Fibroblast of skin of right quadriceps (primary cell): ENCODE data around the gene NAV2.

Source experiments
- DNase-seq: peaks from one replicate; pipeline ENCODE4 v3.0.0-alpha.2; 2013

NAV2 gene

DNA sequence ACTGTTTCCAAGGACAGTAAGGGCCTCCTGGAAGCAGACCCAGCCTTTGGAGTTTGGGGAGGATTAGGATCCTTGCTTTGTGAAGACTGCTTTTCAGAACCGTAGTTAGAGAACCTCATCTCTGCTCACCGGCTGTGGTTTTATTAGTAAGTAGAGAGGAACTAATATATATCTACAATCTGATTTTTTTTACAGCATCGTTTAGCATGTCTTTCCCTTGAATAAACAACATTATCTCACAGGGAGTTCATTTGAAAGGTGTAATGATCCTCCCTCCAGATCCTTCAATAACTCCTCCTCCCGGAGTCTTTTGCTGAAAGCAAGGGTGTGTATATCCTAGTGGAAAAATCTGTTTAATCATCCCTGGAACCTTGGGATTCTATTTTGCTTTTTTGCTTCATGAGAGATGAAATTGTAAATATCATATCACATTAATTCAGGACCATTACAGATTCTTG, 314.9 kb downstream of the NAV2 start:
- DNase-seq: no peak

DNA sequence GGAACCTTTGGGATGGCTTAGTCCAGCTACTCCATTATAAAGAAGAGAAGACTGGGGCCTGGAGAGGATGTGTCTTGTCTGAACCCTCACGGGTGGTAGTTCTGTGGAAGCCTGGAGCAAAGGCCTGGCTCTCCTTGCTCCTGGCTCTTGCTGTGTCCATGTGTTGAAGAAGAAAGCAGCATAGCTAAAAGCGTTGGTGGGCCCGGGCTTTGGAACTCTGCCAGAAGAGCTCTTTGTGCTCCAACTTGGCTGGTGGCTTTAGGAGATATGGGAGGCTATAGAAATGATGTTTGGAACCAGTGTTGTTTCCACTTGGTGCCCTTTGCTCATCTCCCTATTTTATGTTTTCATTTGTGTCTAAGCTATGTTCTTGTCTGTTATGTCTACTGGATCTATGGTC, 316.6 kb downstream of the NAV2 start:
- no peak for DNase-seq

DNA sequence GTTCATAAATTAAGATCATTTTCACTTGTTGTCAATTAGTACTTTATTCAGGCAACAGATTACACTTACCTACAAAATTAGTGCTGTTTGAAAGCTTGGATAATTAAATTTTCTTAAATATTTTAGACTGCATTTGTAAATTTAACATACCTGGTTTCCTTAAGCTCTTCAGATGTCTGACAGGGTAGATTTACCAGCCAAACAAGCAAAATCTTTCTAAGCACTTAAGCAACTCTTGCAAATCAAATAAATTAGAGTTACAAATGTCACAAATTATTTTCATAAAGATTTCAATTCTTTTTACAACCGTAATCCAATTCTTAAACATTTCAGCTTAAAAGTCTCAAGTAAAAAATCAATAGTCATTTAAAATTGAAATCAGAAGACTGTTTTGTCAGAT, 317.8 kb downstream of the NAV2 start:
- DNase-seq: no peak

DNA sequence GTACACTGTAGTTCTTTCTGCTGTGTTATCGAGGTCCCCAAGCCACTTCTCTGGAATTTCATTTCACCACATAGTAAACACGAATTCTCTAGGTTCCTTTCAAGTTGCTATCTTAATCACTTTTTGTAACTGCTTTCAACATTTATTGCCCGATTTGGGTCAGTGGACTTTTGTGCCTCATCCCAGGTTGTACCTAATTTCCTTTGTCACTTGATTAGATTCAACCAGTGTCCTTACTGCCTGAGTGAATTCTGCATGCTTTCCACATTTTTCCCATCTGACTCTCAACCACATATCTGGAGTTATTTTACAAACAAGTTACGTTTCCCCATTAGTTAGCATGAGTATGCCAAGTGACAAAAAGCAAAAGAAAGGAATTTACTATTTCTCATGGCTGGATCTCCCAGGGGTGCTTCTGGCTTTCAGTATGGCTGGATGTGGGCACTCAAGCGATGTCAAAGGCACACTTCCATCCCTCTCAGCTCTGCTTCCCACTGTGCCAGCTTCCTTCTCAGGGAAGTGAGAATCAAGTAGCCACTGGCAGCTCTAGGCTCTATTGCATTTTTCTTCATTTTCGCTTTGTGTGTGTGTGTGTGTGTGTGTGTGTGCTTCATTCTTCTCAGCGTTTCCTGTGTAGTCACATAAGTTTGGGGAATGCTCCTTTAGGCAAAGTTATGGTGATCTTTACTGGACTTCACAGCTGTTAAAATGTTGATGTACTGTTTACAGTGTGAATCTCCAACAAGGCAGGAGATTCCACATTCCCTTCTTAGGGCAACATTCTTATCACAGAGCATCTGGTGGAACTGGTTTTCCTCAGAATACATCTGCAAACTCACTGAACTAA, 318.7 kb downstream of the NAV2 start:
- peak; percentile 93 for DNase-seq

DNA sequence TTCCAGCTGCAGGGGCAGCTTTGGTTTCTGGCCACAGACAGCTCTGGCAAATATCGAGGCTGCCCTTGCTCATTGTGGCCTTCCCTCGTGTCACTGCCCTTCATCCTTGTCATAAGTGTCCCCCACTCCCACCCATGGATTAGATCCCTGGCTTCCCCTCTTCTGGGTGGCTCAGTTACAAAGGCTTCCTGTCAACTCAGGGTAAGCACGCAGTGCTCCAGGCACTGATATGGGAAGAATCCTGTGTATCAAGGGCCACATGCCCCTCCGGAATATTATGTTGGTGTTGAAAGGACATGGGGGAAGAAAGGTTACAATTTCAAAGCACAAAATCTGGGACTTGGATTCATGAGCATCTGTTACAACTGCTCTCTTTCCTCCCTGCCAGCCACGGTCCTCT, 319.5 kb downstream of the NAV2 start:
- no peak for DNase-seq

DNA sequence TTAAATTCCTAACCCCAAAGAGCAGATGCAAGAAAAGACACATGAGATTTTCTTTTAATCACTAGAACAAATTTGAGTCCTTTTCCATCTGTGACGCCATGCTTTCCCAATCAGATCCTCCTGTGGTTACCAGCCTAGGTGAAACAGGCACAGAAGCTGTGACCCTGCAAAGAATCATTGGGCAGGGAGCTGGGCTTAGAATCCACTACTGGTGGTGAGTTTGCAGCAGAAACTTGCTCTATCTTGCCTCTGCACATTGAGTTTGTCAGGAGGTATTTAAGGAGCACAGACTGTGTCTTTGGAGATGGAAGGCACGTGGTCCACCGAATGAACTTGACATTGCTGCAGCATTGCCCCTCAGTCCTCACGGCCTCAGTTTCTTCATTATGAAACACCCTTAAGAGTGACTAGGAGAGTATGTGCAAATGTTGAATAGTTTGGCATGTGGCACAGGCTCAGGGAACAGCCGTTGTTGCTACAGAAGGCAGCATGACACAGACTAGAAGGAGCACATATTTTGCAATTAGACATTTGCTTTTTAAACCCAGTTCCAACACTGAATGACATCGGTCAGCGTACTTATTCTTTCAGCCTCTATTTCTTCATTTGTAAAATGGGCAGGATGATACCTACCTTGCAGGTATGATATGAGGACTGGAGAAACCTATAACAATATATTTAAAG, 320.1 kb downstream of the NAV2 start:
- no peak for DNase-seq

DNA sequence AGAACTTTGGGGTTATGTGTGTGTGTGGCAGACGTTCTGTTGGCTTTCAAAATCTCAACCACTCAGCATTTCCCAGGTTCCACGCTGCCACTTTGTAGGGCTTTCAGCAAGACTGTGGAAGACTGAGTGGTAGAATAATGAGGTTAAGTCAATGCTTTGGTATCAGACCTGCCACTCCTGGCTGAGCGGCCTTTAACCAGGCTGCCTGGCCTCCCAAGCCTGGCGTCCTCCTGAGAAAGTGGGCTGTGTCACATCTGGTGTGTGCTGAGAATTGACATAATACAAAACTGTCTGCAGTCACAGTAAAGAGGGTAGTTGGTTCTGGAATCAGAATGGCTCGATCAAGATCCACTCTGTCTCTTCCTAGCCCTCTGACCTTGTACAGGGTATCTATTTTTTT, 321.2 kb downstream of the NAV2 start:
- no peak for DNase-seq

DNA sequence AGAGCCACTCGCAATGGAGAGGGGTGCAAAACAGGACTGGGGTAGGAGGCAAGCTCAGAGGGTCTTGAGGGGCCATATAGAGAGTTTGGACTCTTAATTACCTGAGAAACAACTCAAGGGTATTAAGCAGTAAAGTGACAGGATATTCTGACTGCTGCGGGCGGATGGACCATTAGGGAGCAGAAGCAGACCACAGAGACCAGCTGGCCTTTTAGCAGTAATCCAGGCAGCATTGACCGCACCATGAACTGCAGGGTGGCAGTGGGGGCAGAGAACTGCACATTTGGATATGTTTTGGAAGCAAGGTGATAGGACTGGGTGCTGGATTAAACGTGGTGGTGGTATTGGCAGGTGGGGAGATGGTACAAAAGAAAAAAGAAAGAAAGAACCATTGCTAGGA, 322.3 kb downstream of the NAV2 start:
- no peak for DNase-seq

DNA sequence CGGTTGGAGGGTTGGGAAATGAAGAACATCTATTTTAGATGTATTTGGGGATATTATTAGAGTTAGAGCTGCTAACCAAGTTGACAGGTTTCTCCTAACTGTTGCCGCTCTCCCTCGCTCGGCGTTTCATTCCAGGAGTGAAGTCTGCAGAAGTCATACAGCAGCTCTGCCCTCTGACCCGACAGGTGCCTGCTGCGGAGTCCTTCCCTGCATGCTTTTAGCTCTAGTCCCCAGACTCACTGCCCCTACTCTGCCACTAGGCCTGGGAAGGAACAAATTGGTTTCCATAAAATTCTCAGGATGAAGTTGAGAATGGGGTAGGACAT, 322.7 kb downstream of the NAV2 start:
- no peak for DNase-seq

DNA sequence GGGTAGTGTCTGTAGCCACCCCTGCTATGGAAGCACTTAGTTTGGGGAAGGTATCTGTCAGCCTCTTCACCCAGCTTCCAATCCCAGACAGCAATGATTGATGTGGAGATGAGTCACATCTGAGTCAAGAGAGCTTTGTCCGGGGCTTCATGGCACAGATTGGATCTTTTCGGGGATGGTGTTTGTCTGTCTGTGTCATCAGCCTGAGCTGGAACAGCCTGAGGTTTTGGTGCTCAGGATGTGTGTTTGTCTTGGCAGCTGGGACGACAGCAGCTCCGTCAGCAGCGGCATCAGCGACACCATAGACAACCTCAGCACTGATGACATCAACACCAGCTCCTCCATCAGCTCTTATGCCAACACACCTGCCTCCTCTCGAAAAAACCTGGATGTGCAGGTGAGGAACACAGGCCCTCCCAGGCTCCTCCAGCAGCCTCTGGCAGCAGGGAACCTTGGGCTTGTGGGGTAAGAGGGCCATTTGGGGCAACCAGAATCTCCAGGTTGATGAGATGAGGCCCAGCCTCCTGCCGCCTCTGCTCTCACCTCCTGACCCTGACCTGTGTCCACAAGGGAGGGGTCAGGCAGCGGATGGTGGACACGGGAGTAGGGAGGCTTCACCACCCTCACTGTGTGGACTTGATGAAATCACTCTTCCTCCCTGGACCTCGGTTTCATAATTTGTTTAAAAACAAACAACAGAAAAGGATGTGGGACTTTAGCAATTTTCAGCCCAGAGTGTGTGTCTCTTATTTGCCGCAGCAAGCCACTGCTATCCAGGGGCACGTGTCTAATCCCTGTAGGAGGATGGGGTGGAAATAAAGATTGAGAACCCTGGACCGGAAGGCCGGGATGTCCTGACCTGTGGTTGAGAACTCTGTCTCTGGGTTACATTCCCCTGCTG, 323.3 kb downstream of the NAV2 start:
- DNase-seq: peak; percentile 94

DNA sequence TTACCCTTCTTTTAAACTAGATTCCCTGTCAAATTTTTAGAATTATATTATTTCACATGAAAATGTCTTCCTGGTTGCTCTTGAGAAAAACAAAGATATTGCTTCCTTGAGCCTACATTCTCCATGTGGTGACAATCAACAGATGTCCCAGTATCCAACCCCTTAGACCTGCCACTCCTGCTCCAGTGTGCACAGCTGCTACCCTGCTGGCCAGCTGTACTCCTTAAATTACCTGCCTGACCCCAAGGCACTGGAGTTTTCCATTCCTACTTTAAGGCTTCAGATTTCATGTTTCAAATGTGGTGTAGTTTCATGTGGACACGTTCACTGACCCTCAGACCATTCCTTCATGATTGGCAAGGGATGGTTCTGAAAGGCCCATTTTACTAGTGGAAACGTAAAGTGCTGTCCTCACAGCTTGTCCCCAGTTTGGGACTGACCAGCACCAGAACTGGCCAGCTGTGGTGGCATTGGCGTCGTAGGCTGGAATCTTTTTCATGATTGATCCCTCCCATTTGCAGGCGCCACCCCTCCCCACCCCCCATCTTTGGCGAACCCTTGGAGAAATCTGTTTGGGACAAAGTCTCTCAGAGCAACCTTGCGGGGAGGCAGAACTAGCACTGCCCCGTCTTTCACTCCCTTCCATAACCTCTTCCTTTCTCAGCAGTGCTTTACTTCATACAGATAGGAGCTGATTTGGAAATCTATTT, 324.1 kb downstream of the NAV2 start:
- DNase-seq: no peak

DNA sequence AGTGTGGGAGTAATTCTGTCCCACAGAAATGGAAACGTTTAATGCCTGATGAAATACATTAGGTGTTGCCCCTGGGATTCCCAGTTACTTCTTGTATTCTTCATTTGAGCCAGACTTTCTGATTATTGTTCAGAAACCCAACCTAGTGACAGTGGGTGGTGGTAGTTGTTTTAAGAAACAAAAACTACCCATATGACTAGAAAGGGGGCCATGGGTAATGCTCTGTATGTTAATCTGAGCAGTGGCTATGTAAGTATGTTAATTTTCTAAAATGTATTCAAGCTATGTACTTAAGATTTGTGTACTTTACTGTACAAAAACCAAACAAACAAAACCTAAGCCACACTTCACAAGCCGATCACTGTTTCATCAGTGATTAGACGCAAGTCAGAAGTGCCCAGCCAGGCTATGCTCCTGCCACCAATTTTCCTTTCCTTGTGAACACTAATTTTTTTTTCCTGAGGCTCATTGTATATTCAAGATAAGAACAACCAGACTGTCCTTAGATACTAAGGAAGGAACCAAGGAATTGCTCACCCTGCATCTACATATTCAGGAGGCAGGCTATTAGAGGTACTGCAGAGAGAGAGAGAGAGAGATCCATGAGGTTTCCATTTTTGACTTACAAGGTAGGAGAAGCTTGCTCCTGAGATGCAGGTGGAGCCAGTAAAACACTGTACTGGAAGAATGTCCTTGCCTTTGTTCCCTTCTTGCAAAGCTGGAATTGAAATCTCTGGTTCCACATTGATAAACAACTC, 324.9 kb downstream of the NAV2 start:
- DNase-seq: no peak

DNA sequence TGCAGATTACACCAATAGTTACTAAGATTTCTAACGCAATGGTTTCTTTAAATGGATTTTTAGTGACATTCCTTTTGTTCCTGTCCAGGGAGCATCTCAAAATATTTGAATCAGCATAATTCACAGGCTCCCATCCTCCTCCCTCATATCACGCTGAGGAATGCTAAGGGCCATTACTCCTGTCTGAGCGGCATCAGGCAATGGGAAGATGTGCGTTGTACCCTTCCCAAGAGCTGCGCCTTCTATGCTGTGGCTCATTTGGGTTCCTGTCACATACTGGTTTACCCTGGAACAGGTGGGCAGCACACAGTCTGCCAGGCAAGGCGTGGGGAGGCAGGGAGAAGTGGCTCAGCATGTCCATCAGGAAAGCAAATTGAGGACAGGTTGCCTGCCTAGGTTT, 325.8 kb downstream of the NAV2 start:
- DNase-seq: no peak

DNA sequence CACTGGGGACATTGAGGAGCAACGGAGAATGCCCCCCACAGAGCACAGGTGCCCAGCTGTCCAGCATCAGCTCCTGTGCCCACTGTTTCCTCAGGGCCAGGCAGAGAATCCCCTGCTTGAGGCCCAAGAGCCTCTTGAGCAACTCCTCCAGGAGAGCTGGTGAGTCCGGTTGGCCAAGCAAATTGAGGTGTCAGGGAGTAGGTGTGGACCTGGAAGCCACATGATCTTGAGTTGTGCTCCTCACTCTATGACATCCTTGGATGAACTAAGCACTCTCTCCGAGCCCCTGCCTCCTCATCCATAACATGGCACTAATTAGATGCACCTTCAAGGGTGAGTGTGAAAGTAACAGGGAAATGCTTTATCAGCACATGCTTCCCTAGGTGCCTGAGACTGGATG, 326.3 kb downstream of the NAV2 start:
- DNase-seq: no peak

DNA sequence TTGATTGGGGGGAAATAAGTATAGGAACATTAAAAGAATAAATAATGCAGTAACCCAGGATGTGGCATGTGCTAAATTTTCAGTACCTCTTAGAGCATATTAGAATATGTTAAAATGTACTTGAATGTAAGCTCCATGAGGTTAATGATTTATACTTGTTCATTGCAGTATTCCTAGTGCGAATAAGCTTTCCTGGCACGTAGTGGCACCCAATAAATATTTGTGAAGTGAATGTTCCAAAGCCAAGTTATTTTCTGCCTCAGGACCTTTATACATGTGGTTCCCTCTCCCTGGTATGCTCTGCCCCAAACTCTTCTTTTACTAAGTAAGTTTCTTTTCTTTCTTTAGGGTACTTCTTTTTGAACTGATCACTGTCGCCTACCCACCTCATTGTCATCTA, 328.9 kb downstream of the NAV2 start:
- DNase-seq: no peak

DNA sequence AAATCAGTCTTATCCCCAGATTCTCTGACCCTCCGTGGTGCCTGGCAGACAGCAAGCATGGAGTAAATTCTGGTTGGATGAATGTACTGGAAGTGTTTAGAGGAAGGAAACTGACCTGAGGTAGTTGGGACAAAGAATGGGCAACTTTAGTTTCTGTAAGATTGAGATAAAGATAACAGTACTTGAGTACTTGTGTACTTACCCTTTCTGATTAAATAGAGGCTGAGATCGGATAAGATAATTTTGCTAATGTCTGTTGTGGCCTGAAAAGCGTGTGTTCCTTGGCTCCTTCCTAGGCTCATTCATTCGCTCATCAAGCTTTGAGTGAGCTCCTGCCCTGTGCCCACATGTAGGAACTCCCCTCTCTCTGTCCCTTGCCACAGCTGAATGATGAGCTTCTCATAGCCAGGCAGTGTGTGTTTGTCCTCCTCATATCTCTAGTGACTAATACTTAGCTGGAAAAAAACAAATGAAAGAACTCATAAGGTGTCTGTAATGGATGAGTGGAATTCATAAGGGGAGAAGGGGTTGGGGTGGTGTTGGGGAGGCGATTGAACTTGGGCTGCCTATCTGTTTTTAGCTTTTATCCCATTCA, 329.5 kb downstream of the NAV2 start:
- DNase-seq: no peak

DNA sequence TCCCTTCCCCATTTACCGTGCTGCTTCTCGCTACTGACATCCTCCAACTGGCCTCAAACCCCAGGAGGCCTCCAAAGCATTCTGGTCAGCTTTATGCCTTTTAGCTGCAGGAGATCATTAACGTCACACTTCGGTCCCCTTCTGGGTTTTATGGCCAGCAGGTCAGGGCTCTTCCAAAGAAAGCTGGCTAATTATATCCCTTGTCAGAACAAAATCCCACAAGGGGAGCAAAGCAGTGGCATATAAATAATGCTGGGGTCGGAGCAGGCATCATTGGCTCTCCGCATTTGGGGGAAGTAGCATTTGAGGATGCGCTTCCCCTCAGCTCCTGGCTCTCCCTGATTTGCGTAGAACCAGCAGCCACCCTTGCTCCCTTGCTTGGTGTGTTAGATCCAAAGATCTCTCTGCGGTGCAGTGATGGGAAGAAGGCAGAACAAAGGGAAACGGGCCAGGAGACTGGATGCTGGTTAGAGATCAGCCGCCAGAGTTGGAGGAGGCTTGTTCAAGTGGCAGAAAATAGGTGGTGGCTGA, 330.2 kb downstream of the NAV2 start:
- no peak for DNase-seq

DNA sequence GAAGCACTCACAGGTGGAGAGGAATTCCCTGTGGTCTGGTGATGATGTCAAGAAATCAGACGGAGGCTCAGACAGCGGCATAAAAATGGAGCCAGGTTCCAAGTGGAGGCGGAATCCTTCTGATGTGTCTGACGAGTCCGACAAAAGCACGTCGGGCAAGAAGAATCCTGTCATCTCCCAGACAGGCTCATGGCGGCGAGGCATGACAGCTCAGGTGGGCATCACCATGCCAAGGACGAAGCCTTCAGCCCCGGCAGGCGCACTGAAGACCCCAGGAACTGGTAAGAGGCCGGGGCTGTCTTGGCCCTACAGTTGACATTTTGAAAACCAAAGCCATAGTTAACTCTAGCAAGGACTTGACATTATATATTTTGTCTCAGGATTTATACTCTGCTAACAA, 331.4 kb downstream of the NAV2 start:
- no peak for DNase-seq

DNA sequence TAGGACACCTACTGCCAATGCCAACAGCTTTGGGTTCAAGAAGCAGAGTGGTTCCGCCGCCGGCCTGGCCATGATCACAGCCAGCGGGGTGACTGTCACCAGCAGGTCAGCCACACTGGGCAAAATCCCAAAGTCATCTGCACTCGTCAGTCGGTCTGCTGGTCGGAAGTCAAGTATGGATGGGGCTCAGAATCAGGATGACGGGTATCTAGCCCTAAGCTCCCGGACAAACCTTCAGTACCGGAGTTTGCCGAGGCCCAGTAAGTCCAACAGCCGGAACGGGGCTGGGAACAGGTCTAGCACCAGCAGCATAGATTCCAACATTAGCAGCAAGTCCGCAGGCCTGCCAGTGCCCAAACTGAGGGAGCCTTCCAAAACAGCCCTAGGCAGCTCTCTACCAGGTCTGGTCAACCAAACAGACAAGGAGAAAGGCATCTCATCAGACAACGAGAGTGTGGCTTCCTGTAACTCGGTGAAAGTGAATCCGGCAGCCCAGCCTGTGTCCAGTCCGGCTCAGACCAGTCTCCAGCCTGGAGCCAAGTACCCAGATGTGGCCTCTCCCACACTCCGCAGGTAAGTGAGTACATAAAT, 332.6 kb downstream of the NAV2 start:
- no peak for DNase-seq

DNA sequence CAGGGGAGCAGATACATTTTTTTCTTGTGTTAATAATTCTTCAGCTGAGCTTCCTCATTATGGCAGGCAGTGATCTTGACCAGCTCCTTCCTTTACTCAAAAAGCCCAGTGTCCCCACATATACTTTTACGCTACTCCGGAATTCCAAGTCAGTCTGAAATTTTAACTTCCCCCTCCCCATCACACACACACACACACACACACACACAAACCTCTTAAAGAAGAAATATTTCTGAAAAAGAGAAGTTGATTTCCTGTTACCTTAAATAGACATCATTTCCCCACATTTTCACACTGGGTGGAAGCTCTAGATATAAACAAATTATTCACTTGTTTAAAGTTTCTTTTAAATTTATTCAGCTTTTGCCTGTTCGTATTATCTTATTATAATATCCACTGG, 333.8 kb downstream of the NAV2 start:
- no peak for DNase-seq
